Ishikawa (cell line): ENCODE data around the gene LDAF1.

ENCODE experiments used
- CEBPB ChIP-seq: IDR thresholded peaks from 2 replicates; pipeline ENCODE4 v1.6.1; 2012
- EGR1 ChIP-seq: IDR thresholded peaks from 2 replicates; pipeline ENCODE4 v1.6.1; 2012
- EP300 ChIP-seq: IDR thresholded peaks from 2 replicates; pipeline ENCODE4 v1.6.1; 2012; ENCODE audit warnings: borderline replicate concordance

- TF ChIP-seq CEBPB, result no peak
- no peak for TF ChIP-seq EP300
- no peak for TF ChIP-seq EGR1
Measured at GRCh38 chr16:21189311-21189710, 30.8 kb downstream of the LDAF1 start.
